KOPT-K1 (cell line): ENCODE results near the gene PPM1D.
A peak's percentile ranks its signal among the peaks of the same experiment; 100 is the strongest.
"Not testable (repeated sequence)": the region's sequence is repeated elsewhere in the genome, so short reads cannot be mapped to it uniquely, and the experiment has no call there.

Source experiments
- H3K27ac ChIP-seq: fragments of 200-600 bp; sonication (generic); 2 replicates; pipeline ENCODE4 v1.5.1; 2016; ENCODE audit warnings: antibody characterized with exemption, mild to moderate bottlenecking, low read depth, low read length; ENCODE audit not compliant: poor library complexity, severe bottlenecking
- H3K36me3 ChIP-seq: fragments of 200-600 bp; sonication (generic); 2 replicates; pipeline ENCODE4 v1.5.1; 2017; ENCODE audit warnings: antibody characterized with exemption, mild to moderate bottlenecking, low read length, moderate library complexity; ENCODE audit not compliant: insufficient read depth
- H3K9me3 ChIP-seq: fragments of 200-600 bp; sonication (generic); 2 replicates; pipeline ENCODE4 v1.5.1; 2017; ENCODE audit warnings: antibody characterized with exemption, low read length, mild to moderate bottlenecking; ENCODE audit not compliant: insufficient read depth, poor library complexity, severe bottlenecking

PPM1D gene

DNA sequence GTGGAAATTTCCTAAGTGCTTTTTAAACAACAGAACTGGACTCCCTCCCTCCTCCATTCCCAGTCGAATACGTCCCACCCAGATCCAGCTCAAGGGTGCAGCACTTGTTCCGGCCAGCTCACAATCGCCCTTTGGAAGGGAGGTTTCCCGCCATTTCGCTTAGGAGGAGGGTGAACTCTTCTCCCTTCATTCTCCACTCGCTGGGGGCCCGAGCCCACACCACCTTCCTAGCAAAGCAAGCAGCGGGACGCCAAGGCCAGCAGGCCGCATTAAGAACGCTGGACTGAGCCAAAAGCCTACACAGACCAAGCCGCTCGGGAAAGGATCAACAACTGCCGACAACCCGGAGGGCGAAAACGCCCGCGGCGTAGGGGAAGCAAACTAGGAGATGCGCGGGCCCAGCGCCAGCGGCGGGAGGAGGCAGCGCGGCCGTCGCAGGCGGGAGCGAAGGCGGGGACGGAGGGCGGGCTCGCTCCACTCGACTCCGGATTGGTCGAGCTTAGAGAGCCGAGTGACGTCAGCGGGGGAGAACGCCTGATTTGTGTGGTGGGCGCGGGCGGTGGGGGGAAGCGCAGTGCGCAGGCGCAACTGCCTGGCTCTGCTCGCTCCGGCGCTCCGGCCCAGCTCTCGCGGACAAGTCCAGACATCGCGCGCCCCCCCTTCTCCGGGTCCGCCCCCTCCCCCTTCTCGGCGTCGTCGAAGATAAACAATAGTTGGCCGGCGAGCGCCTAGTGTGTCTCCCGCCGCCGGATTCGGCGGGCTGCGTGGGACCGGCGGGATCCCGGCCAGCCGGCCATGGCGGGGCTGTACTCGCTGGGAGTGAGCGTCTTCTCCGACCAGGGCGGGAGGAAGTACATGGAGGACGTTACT is at the start of gene PPM1D:
TSS of gene PPM1D (plus strand) at position 574 of the 870 bp plus-strand sequence. CDS start at position 796, 222 bp downstream.
- Histone ChIP-seq H3K27ac (peak within 1 kb of the TSS; percentile 95), H3K36me3 (no peaks in the 10 kb centered on the region)

DNA sequence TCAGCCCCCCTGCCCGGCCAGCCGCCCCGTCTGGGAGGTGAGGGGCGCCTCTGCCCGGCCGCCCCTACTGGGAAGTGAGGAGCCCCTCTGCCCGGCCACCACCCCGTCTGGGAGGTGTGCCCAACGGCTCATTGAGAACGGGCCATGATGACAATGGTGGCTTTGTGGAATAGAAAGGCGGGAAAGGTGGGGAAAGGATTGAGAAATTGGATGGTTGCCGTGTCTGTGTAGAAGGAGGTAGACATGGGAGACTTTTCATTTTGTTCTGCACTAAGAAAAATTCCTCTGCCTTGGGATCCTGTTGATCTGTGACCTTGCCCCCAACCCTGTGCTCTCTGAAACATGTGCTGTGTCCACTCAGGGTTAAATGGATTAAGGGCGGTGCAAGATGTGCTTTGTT is 47.7 kb upstream of the PPM1D start:
- peaks cover 14% of the 10 kb centered on the region for H3K9me3 ChIP-seq

More for the DNA sequence above, at the start of gene PPM1D:
- H3K9me3 ChIP-seq: no peaks in the 10 kb centered on the region

DNA sequence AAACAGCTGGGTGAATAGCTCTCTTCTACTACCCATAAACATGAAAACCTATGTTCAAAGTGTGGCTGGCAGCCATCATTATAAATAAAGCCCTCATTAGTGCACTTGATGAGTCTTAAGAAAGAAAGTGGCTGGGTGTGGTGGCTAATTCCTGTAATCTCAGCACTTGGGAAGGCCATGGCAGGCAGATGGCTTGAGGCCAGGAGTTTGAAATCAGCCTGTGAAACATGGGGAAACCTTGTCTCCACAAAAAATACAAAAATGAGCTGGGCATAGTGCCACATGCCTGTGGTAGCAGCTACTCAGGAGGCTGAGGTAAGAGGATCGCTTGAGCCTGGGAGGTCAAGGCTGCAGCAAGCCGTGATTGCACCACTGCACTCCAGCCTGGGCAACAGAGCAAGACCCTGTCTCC is 45.6 kb upstream of the PPM1D start:
- no peaks in the 10 kb centered on the region for H3K36me3 ChIP-seq
- H3K9me3 ChIP-seq: peaks cover 32% of the 10 kb centered on the region
- no peak overlapping the region for H3K27ac ChIP-seq

More for the DNA sequence above, 47.7 kb upstream of the PPM1D start:
- H3K27ac ChIP-seq, H3K36me3 ChIP-seq: not testable (repeated sequence)

DNA sequence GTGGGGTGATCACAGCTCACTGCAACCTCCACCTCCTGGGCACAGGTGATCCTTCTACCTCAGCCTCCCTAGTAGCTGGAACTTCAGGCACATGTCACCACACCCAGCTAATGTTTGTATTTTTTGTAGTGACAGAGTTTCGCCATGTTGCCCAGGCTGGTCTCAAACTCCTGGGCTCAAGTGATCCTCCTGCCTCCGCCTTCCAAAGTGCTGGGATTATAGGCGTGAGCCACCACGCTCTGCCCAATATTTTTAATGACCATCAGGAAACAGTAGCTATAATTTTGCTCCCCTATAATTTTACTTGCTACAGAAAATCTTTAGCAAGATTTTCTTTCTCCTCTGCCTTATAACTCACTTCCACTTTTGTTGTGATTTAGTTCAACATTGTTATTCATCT is 44.2 kb upstream of the PPM1D start:
- Histone ChIP-seq H3K9me3 (peaks cover 32% of the 10 kb centered on the region), H3K27ac (no peak overlapping the region), H3K36me3 (no peaks in the 10 kb centered on the region)

DNA sequence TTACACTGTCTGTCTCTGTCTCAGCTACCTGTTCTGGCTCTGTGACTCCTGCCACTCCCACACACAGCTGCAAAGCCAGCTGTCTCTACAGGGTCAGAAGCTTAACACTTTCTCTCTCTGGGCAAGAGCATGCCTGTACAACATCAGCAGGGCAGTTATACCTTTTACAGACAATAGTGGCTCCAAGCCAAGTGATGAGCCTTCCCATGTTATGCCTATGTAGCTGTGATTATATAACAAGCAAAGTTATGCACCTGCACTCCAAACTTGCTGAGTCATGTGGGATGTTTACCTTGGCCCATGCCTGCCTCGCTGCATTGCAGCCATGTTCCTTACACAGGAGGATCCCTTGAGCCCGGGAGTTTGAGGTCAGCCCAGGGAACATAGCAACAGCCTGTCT is 42.2 kb upstream of the PPM1D start:
- no peaks in the 10 kb centered on the region for H3K36me3 ChIP-seq
- H3K9me3 ChIP-seq: peaks cover 32% of the 10 kb centered on the region
- H3K27ac ChIP-seq: no peak overlapping the region

DNA sequence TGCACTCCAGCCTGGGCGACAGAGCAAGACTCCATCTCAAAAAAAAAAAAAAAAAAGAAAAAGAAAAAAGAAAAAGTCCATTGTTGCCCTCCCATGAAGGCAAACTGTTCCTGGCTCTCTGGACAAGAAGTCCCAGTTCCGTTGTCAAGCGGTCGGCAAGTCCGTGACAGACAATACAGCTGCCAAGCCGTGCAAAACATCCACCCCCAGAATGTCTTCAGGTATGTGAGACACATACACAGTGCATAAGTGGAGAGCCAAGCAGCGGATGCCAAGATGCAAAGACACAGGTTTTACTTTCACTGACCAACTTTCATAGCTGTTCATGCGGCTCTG is 40.4 kb upstream of the PPM1D start:
- H3K27ac ChIP-seq: no peak overlapping the region
- peaks cover 26% of the 10 kb centered on the region for H3K9me3 ChIP-seq
- H3K36me3 ChIP-seq: no peaks in the 10 kb centered on the region

DNA sequence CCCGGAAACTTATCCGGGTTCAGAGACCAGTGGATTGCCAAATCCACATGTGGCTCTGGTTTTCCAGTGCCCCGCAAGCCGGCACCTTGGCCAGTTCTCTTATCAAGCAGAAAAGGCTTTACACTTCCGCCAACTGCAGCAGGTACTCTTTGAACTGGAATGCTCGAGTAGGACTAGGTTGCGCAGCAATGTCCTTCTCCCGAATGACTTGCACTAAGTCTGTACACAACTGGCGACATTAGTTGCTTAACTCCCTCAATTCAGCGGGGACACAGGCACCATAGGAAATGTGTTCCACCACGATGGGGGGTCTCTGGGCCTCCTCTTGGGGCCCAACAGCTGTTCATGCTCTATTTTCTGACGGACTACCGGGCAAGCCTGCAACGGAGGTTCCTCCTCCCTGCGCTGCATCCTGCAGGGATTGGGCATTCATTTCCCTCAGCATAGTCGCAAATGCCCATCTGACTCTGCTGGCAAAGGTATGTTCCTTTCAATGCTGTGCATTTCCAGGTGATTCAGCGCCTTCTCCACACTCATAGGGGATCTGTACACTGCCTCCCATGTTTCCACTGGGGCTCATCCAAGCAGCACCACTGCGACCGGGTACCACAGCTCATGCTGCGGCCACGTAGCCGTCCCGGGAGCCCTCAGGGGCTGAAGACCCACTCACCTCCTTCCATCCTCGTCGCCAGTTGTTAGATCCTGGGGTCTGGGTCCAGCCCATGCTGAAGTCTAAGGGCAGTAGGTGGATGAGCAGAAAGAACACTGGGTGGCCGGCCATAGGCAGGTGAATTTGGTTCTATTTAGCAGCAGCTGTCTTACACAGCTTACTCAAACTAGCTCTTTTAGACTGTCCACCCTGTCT is 39.8 kb upstream of the PPM1D start:
- no peak overlapping the region for H3K27ac ChIP-seq
- peaks cover 26% of the 10 kb centered on the region for H3K9me3 ChIP-seq
- H3K36me3 ChIP-seq: no peaks in the 10 kb centered on the region

DNA sequence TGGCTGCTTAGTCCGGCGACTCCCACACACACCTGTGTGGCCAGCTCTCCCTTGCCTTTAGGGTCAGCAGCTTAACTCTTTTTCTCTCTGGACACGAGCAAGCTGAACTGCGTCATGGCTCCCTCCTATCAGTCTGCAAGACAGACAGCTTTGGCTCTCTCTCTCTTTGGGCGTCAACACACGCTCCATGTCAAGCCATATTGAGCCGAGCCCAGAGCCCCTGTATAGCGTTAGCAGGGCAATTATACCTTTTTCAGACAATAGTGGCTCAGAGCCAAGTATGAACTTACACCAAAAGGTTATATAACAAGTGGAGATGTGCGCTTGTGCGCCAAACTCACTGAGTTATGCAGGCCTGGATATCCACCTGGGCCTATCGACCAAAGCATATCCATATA is 39.1 kb upstream of the PPM1D start:
- Histone ChIP-seq H3K36me3 (no peaks in the 10 kb centered on the region), H3K9me3 (peaks cover 26% of the 10 kb centered on the region), H3K27ac (no peak overlapping the region)

DNA sequence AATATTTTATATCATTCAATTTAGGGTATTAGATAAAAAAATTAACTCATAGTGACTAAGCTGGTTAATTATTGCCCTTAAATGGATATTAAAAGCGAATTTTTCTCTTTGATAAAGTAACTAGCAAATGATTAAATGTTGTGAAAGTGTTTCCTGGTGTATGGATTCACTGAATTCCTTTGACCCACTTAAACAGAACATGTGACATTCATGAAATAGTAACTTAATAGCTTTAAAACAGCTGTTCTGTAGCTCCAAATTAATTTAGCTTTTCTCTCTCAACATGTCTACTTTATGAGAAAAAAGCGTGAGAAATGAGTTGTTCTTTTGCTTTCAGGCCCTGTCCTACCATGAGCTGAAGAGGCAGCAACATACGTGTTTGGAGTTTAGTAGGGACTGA is 37.6 kb upstream of the PPM1D start:
- H3K36me3 ChIP-seq: no peaks in the 10 kb centered on the region
- peaks cover 17% of the 10 kb centered on the region for H3K9me3 ChIP-seq
- no peak overlapping the region for H3K27ac ChIP-seq

DNA sequence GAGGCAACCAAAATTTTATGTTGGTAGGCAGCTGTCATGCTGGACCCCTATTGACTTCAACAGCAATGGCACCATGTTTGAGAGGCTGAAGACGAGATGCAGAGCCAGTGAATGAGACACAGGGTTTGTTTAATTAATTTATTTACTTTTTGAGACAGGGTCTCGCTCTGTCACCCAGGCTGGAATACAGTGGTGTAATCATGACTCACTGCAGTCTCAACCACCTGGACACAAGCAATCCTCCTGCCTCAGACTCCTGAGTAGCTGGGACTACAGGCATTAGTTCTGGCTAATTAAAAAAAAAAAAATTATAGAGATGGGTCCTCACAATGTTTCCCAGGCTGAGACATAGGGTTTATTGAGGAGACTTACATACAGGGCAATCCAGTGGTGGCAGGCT is 36.2 kb upstream of the PPM1D start:
- Histone ChIP-seq H3K36me3 (no peaks in the 10 kb centered on the region), H3K9me3 (peaks cover 4% of the 10 kb centered on the region), H3K27ac (no peak overlapping the region)

DNA sequence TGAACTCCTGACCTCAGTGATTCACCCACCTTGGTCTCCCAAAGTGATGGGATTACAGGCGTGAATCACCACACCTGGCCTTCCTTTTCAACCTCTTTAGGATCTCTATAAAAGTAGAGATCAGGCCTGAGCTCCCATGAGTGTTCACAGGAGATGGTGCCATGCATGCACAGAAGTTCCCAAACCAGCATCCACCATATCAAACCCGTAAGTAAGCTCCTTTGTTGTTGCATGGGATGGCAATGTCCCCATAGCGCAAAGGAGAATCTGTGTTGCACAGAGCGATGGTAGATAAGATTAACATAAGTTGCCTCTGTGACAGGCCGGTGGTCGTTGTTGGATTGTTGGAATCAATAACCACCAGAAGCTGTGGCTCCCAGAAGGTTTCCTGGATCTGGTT is 34.8 kb upstream of the PPM1D start:
- H3K27ac ChIP-seq: no peak overlapping the region

DNA sequence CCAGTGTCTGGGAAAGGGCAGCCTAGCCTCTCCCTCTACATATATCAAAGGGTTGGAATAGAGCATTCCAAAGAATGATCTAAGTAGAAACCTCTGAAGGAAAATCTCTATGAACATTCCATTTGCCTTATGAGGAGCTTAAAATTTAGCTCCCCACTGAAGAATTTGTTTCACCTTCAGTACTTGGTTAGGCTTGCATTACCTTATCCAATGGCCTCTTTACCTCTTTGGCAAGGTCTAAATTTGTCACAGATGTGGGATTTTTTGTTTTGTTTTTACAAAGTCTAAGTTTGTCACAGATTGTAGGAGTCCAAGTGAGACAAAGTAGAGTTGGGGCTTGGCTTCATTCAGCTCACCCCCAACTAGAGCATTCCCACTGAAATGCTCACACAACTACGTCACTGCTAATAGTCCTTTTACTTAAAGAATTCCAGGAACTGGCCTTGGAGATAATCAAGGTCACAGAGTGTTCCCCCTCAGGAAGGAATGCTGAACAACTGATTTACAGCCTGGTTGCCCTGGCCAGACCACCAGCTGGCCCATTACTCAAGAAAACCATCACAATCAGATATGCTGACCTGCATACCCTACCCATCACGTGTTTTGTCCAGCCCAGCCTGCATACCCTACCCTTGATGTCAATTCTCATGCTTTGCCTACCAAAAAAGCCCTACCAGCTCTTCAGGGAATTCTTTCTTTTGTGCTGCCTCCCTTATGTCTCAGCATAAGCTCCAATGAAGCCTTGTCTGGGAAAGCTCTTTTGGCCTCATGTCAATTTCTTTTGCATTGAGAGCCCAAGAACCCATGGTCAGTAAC is 26.5 kb upstream of the PPM1D start:
- no peak overlapping the region for H3K27ac ChIP-seq
- H3K36me3 ChIP-seq: no peaks in the 10 kb centered on the region
- no peaks in the 10 kb centered on the region for H3K9me3 ChIP-seq

More for the DNA sequence above, 34.8 kb upstream of the PPM1D start:
- no peaks in the 10 kb centered on the region for H3K36me3 ChIP-seq
- no peaks in the 10 kb centered on the region for H3K9me3 ChIP-seq

DNA sequence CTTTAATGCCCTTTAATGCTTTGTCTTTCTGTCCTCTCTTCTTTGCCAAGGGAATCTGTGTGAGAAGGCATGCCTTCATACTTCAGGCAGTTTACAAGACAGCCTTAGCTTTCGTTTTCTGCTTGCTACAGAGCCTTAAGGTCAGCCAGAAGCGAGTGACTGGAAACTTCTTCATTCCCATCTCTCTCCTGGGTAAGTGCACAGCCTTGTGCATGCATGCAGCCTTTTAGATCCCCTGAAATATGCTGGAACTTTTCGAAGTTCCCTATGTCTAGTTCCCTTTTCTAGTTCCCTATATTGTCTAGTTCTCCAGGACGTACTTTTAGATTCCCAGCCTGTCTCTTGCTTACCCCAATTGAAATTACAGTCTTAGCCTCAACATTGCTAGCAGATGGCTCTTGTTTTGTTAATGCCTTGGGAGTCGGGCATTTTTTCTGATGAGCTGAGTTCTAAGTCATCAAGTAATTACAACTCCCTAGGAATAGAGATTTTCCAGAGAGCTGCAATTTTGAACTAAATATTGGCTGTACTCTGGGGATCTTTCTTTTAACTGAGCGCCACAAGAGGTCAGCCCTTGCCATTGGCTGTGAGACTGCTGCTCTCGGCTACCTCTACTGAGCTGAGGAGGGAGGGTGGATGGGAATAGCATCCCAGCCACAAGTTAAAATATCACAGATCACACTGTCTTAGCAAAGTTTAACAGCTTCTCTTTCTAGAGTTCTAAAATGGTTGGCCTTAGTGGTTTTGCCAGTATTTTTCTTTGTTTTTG is 22.7 kb upstream of the PPM1D start:
- Histone ChIP-seq H3K36me3 (no peaks in the 10 kb centered on the region), H3K27ac (no peak overlapping the region), H3K9me3 (no peaks in the 10 kb centered on the region)

DNA sequence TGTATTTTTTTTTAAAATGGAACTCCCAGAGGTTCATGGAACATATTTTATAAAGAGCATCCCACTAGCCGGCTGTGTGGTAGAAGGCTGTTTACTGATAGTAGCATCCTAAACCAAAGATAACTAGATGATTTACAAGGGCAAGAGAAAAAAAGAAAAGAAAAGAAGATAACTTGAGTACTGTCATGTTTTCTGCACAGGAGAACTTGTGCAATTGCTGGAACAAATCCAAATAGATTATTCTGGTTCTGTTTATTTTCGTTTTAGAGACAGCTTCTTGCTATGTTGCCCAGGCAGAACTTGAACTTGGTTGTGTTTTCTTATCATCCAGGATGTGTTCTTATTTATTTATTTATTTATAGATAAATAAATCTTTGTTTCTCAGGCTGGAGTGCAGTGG is 20.9 kb upstream of the PPM1D start:
- H3K36me3 ChIP-seq: no peaks in the 10 kb centered on the region

More for the DNA sequence above, 20.9 kb upstream of the PPM1D start:
- no peak overlapping the region for H3K27ac ChIP-seq
- no peaks in the 10 kb centered on the region for H3K9me3 ChIP-seq
